ENCODE results near the gene XAF1. TPM values are rescaled to one million over a fixed set of nuclear protein-coding genes. Genes with fewer than 3 reads are reported as not detected.
A peak's percentile ranks its signal among the peaks of the same experiment; 100 is the strongest.
"Not testable (repeated sequence)": the region's sequence is repeated elsewhere in the genome, so short reads cannot be mapped to it uniquely, and the experiment has no call there.

Gene XAF1
- total and polyA plus RNA-seq, 12 donors = 12.4 to 94.8 (median 28.1) TPM

GRCh38 chr17:6800422-6801027 lies 44.7 kb downstream of the XAF1 start:
- no peaks in the 10 kb centered on the region for H3K36me3 ChIP-seq
- 81 to 84% methylated on average over 13 of the region's 13 CpGs for WGBS, 2 donors
- peak in 1 of 9 donors; percentile 43 for TF ChIP-seq CTCF (IDR thresholded peaks at IDR 0.05)
- H3K27ac ChIP-seq = no peak overlapping the region
- ATAC-seq (no peak), DNase-seq (no peak)
- no peaks in the 10 kb centered on the region for H3K9me3 ChIP-seq
- peaks cover 0 to 30% (median 18%) of the 10 kb centered on the region in 7 donors for H3K27me3 ChIP-seq
- no peak overlapping the region for H3K4me3 ChIP-seq
- intact Hi-C loops (cut with DNase I) = loop anchor here in 1 of 10 donors (5.0 kb wide), 1 partner anchor 133 kb away; no protein-coding TSS in a partner anchor
- no peaks in the 10 kb centered on the region for H3K4me1 ChIP-seq

- ATAC-seq = no peak
- H3K4me3 ChIP-seq = no peak overlapping the region
- TF ChIP-seq CTCF (IDR thresholded peaks at IDR 0.05) = no peak
- H3K27me3 ChIP-seq = peaks cover 0 to 12% (median 0%) of the 10 kb centered on the region in 7 donors
- no peak for DNase-seq
- no peak overlapping the region for H3K27ac ChIP-seq
- intact Hi-C loops (cut with DNase I) = no loop called here
- 79 to 85% methylated on average over 9 of the region's 9 CpGs for WGBS, 2 donors
- H3K4me1 ChIP-seq = no peaks in the 10 kb centered on the region
- peaks cover 0 to 11% (median 0%) of the 10 kb centered on the region in 11 donors for H3K9me3 ChIP-seq
- H3K36me3 ChIP-seq = no peaks in the 10 kb centered on the region
These were observed 55.7 kb downstream of the XAF1 start for GRCh38 chr17:6811510-6811909.

GRCh38 chr17:6812295-6812694 lies 56.4 kb downstream of the XAF1 start:
- no peaks in the 10 kb centered on the region for H3K36me3 ChIP-seq
- ATAC-seq (no peak), DNase-seq (no peak)
- peaks cover 0 to 12% (median 0%) of the 10 kb centered on the region in 7 donors for H3K27me3 ChIP-seq
- WGBS, 2 donors = 62 to 64% methylated on average over 9 of the region's 9 CpGs
- TF ChIP-seq CTCF (IDR thresholded peaks at IDR 0.05) = no peak
- H3K4me1 ChIP-seq = no peaks in the 10 kb centered on the region
- intact Hi-C loops (cut with DNase I) = no loop called here
- H3K9me3 ChIP-seq = peaks cover 0 to 11% (median 0%) of the 10 kb centered on the region in 11 donors
- no peak overlapping the region for H3K27ac ChIP-seq
- H3K4me3 ChIP-seq = no peak overlapping the region

GRCh38 chr17:6815775-6816174 lies 59.9 kb downstream of the XAF1 start:
- DNase-seq (no peak), ATAC-seq (no peak)
- H3K27me3 ChIP-seq = peaks cover 0 to 18% (median 0%) of the 10 kb centered on the region in 7 donors
- 85 to 87% methylated on average over 10 of the region's 10 CpGs for WGBS, 2 donors
- intact Hi-C loops (cut with DNase I) = no loop called here
- no peak overlapping the region for H3K27ac ChIP-seq
- no peak overlapping the region for H3K4me3 ChIP-seq
- no peaks in the 10 kb centered on the region for H3K4me1 ChIP-seq
- no peak for TF ChIP-seq CTCF (IDR thresholded peaks at IDR 0.05)
- H3K9me3 ChIP-seq = peaks cover 0 to 8% (median 3%) of the 10 kb centered on the region in 11 donors
- no peaks in the 10 kb centered on the region for H3K36me3 ChIP-seq

- H3K27ac ChIP-seq; H3K4me3 ChIP-seq; intact Hi-C loops (cut with DNase I); H3K36me3 ChIP-seq; ATAC-seq; DNase-seq; H3K4me1 ChIP-seq: not testable (repeated sequence)
- 83 to 85% methylated on average over 3 of the region's 3 CpGs for WGBS, 2 donors
- peaks cover 0 to 17% (median 0%) of the 10 kb centered on the region in 7 donors for H3K27me3 ChIP-seq
- peaks cover 0 to 11% (median 4%) of the 10 kb centered on the region in 11 donors for H3K9me3 ChIP-seq
These were observed 60.5 kb downstream of the XAF1 start for GRCh38 chr17:6816368-6816767.
